COLO668 (cell line): ENCODE results near the gene NPAS2.

Source experiments
- DNase-seq: peaks from one replicate; lab custom pipeline; 2025; ENCODE audit not compliant: unreplicated experiment; lab: John Stamatoyannopoulos, UW

The NPAS2 gene

GRCh38 chr2:100880730-100881129 lies 60.8 kb downstream of the NPAS2 start:
- DNase-seq = no peak

DNA sequence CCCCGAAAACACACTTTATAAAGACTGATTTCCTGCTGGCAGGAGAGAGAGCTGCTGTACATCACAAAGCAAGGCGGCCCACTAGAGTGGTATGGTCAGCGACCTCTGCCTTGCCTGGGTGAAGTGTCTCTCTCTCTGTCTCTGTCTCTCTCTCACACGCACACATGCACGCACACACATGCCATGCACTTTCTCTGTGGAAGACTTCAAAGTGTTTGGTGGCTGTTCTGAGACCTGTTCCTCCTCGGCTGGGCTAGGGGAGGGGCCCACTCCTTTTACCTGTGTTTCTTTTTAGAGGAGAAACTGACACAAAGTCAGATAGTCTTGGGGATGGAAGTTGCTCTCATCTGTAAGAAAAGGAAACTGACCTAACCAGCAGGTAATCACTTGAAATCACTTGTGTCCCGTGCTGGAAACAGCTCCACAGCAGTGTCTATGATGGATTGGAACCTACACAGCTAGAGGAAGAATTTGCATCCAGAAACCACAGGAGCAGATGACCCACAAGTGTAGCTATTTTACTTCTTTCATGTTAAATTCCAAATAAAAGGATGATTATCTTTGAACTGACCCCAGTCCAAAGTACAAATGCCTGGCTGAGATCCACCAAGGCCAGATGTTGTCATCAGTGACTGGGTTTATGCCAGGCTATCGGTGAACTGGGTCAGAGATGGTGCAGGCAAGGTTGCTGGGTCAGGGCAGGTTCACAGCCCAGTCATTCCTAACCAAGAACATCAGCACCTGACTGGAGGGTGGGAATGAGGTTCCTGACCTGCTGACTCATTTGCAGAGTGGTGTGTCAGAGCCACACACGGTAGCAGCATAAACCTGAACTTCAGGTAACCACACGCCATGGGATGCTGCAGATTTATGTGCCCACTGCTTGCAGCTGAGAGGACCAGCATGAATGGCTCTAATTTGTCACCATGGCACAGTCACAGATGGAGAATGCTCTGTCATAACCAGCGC lies 63.0 kb downstream of the NPAS2 start:
- DNase-seq = no peak

GRCh38 chr2:100884145-100884621 lies 64.2 kb downstream of the NPAS2 start:
- no peak for DNase-seq

DNA sequence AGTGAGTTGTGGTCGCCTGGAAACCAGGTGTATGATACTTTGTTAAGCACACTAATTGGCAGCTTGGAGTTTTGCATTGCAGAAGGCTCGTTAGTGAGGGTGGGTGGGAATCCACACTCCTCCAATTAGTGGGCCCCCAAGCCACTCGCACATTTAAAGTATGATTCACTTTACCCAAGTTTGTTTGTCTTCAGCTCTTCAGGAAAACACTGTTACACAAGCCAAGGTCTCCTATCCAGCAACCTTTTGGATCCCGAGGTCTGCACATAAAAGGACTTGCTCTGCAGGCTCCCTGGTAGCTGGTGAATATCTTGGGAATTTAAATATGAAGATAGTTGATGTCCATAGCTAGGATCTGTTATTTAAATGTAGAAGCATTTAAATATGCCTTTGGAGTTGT lies 66.1 kb downstream of the NPAS2 start:
- no peak for DNase-seq

GRCh38 chr2:100887039-100887578 lies 67.2 kb downstream of the NPAS2 start:
- DNase-seq = no peak

DNA sequence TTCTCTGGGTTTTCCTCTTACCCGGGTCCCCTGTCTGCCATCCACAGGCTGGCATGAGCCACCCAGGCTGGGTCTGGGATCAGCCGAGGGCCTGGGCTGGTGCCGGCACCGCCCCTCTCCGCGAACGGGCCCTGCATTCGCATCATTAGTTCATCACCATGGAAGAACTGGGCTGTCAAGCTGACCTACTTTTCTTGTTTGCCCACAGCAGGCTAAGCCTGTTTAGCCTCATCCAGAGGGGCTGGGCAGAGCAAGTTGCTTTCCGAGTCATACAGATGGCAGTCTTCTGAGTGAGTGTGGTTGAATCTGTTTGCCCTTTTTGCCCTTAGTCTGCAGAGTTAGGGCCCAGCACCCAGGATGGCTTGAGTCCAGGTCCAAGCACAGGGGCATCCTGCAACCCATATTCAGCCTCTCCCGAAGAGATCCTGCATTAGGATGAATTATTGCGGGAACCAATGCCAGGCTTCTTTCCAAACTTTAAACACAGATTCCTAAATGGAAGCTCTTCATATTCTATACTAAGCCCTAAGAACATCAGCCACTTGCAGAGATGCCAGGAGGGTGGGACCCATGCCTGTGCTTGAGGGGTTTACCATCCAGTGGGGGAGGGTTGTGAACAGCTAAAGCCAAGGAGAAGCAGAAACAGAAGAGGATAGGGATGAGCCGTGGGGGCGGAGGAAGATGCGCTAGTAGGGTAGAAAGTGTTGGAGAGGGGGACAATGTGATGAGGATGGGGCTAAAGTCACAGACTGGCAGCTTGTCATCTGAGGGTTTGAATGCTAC lies 68.0 kb downstream of the NPAS2 start:
- no peak for DNase-seq

DNA sequence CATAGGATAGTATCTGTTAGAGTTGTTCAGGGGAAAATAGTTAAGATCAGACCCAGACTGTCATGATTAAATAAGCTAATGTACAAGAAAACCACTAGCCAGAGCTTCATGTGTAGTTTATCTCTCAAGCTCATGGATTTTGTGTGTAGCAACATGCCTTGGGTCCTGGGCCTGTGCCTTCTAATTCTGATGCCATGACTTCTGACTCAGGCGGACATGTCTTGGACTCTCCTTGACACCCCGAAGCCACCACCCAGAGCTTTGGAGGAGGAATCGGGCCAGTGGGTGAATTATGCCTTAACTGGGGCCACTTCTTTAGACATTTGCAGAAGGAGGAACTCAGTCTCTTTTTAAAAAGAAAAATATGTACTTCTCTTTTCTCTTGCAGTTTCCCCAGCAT lies 68.7 kb downstream of the NPAS2 start:
- DNase-seq = no peak

GRCh38 chr2:100889286-100889685 lies 69.3 kb downstream of the NPAS2 start:
- DNase-seq = no peak

- DNase-seq = no peak
Observed at GRCh38 chr2:100891906-100892642, 72.1 kb downstream of the NPAS2 start.

GRCh38 chr2:100893392-100894104 lies 73.6 kb downstream of the NPAS2 start:
- DNase-seq = no peak

DNA sequence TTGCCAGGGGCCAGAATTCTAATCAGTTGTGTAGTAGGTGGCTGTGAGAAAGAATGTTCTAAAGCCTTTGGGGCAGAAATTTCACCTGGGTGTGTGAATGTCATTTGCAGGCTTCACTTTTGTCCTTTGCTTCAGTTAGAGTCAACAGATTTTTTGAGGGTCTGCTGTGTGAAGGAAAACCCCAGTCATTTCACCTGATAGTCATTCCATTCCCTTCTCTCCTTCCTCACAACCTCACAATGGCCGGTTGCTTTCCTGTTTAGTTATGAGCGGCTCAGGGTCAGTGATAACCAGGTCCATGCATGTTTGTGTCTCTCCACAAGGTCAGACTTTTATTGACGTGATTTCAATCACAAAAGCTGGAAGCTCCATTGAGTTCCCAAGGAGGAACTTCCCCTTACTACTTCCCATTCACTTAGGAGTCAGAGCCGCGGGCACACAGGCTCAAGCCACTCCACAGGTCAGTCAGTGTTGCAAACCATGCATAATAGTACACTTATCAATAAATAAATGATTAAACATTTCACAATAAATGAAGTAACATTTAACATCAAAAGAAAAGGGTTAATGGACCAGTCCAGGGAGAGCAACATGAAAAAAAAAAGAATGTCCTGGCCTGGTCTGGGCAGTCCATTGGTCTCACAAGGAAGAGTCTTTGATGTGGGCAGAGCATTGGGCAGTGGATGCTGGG lies 74.3 kb downstream of the NPAS2 start:
- no peak for DNase-seq

- DNase-seq = no peak
Observed at GRCh38 chr2:100894796-100895156, 74.8 kb downstream of the NPAS2 start.

DNA sequence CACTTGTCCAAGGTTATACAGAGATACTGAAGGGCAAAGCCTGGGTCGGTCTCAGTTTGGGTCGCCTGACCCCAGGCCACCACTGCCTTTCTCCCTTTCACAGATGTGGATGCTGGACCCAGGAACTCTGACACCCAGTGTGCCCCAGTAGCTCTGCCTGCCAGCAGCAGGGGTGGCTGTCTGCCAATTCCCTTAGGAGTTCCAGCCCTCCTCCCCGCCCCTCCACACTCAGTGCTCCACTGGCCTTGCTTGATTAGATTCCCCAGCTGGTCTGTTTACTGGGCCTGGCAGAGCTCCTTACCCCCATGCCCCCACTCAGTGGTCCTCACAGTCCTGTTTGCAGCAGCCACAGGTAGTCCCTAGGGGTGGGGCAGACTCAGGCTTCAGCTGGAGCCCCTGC lies 75.5 kb downstream of the NPAS2 start:
- no peak for DNase-seq

GRCh38 chr2:100895934-100896685 lies 76.2 kb downstream of the NPAS2 start:
- no peak for DNase-seq

- no peak for DNase-seq
Observed at GRCh38 chr2:100898035-100898665, 78.2 kb downstream of the NPAS2 start.

- no peak for DNase-seq
Observed at GRCh38 chr2:100900156-100900795, 80.3 kb downstream of the NPAS2 start.

DNA sequence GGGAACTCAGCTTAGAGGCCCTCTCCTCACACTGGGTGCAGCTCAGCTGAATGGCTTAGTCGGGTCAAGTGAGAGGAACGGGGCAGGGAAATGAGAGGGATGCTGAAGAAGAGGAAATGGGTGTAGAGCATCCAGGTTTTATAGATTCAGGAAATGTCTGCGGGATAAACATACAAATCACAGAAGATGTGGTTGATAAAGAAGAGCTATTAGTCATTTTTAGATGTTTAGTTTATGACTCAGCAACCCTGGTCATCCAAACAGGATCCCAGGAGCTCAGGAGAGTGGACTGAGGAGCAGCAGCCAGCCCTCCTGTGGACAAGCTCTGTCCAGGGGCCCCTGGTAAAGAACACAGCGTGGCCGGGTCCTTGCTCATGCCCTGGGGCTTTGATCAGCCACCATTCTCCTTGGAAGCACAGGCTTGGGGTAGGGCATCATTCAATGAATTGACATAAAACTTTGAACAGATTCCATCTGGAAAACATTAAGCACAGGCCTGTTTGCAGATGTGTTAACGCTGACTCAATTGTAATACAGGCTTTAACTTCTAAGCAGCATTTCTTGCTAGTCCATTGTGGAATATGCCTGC lies 83.0 kb downstream of the NPAS2 start:
- DNase-seq = peak; percentile 6
